ENCODE data around the gene NECTIN1.
A peak's percentile ranks its signal among the peaks of the same experiment; 100 is the strongest.

NECTIN1 gene

GRCh38 chr11:119755356-119756071 lies 26.5 kb upstream of the NECTIN1 start:
- no peak for DNase-seq (ENCODE audit: low read depth in 2 of 2)

GRCh38 chr11:119754656-119755355 lies 25.8 kb upstream of the NECTIN1 start:
- DNase-seq (ENCODE audit: low read depth in 2 of 2), result no peak

- DNase-seq (ENCODE audit: low read depth in 2 of 2), result no peak
Measured at GRCh38 chr11:119754199-119754598, 25.2 kb upstream of the NECTIN1 start.

- DNase-seq (ENCODE audit: low read depth in 2 of 2), result no peak
Measured at GRCh38 chr11:119752946-119753345, 23.9 kb upstream of the NECTIN1 start.

GRCh38 chr11:119752345-119752871 lies 23.4 kb upstream of the NECTIN1 start:
- no peak for DNase-seq (ENCODE audit: low read depth in 2 of 2)

GRCh38 chr11:119750056-119750455 lies 21.1 kb upstream of the NECTIN1 start:
- DNase-seq (ENCODE audit: low read depth in 2 of 2), result no peak

- DNase-seq (ENCODE audit: low read depth in 2 of 2), result no peak
Measured at GRCh38 chr11:119749006-119749565, 20.1 kb upstream of the NECTIN1 start.

- no peak for DNase-seq (ENCODE audit: low read depth in 2 of 2)
Measured at GRCh38 chr11:119747868-119748660, 19.1 kb upstream of the NECTIN1 start.

GRCh38 chr11:119745776-119746535 lies 17.0 kb upstream of the NECTIN1 start:
- DNase-seq (ENCODE audit: low read depth in 2 of 2), result no peak

- DNase-seq (ENCODE audit: low read depth in 2 of 2), result no peak
Measured at GRCh38 chr11:119745112-119745511, 16.1 kb upstream of the NECTIN1 start.

- DNase-seq (ENCODE audit: low read depth in 2 of 2), result no peak
Measured at GRCh38 chr11:119744577-119744976, 15.6 kb upstream of the NECTIN1 start.

- no peak for DNase-seq (ENCODE audit: low read depth in 2 of 2)
Measured at GRCh38 chr11:119743006-119743405, 14.0 kb upstream of the NECTIN1 start.

- DNase-seq (ENCODE audit: low read depth in 2 of 2), result no peak
Measured at GRCh38 chr11:119742263-119742861, 13.4 kb upstream of the NECTIN1 start.

GRCh38 chr11:119741369-119742262 lies 12.6 kb upstream of the NECTIN1 start:
- peak; percentile 33 to 39 for DNase-seq (ENCODE audit: low read depth in 2 of 2)

GRCh38 chr11:119739975-119740374 lies 11.0 kb upstream of the NECTIN1 start:
- DNase-seq (ENCODE audit: low read depth in 2 of 2), result no peak

- no peak for DNase-seq (ENCODE audit: low read depth in 2 of 2)
Measured at GRCh38 chr11:119739021-119739703, 10.2 kb upstream of the NECTIN1 start.

- no peak for DNase-seq (ENCODE audit: low read depth in 2 of 2)
Measured at GRCh38 chr11:119738059-119738439, 9.0 kb upstream of the NECTIN1 start.

- DNase-seq (ENCODE audit: low read depth in 2 of 2), result no peak
Measured at GRCh38 chr11:119737366-119738058, 8.5 kb upstream of the NECTIN1 start.

GRCh38 chr11:119734788-119735187 lies 5.8 kb upstream of the NECTIN1 start:
- no peak for DNase-seq (ENCODE audit: low read depth in 2 of 2)

Measured in stimulated activated CD8-positive, alpha-beta memory T cell treated with anti-CD3 and anti-CD28 coated beads, Interleukin-2, amount 100 ng/mL, for 1 hour (primary cell).